RWPE2 (cell line): ENCODE data around the gene CCDC149.
A peak's percentile ranks its signal among the peaks of the same experiment; 100 is the strongest.

Experiments
- ATAC-seq: fragments of 200-7000 bp; cut with Tn5 transposase; 3 replicates; pipeline ENCODE4 v1.9.1; 2021; ENCODE audit warnings: low read depth
- DNase-seq: peaks from one replicate; pipeline ENCODE4 v3.0.0-alpha.2; 2020; ENCODE audit warnings: low spot score
- H3K27ac ChIP-seq: fragments of 450-650 bp; 2 replicates; pipeline ENCODE4 v1.5.1; 2017; ENCODE audit warnings: mild to moderate bottlenecking; ENCODE audit not compliant: poor library complexity, severe bottlenecking
- H3K27me3 ChIP-seq: fragments of 250-450 bp; sonication (Bioruptor Pico); 2 replicates; pipeline ENCODE4 v1.5.1; 2021; ENCODE audit warnings: mild to moderate bottlenecking, moderate library complexity; ENCODE audit not compliant: insufficient read depth, poor library complexity, severe bottlenecking
- H3K36me3 ChIP-seq: fragments of 250-450 bp; sonication (Bioruptor Pico); 2 replicates; pipeline ENCODE4 v1.5.1; 2020; ENCODE audit warnings: low read depth, mild to moderate bottlenecking, moderate library complexity
- H3K4me1 ChIP-seq: fragments of 250-450 bp; sonication (Bioruptor Pico); 2 replicates; pipeline ENCODE4 v1.5.1; 2021; ENCODE audit warnings: mild to moderate bottlenecking, moderate library complexity; ENCODE audit not compliant: insufficient read depth, poor library complexity, severe bottlenecking
- H3K4me3 ChIP-seq: fragments of 250-450 bp; sonication (Bioruptor Pico); 2 replicates; pipeline ENCODE4 v1.5.1; 2021; ENCODE audit warnings: mild to moderate bottlenecking, moderate library complexity; ENCODE audit not compliant: severe bottlenecking
- H3K9me3 ChIP-seq: fragments of 250-450 bp; sonication (Bioruptor Pico); 2 replicates; pipeline ENCODE4 v1.5.1; 2021; ENCODE audit warnings: mild to moderate bottlenecking, moderate library complexity; ENCODE audit not compliant: severe bottlenecking
- TF ChIP-seq, protein P1 (sequence below): fragments of 450-650 bp; IDR thresholded peaks from one replicate; pipeline ENCODE4 v1.5.1; 2017; ENCODE audit warnings: mild to moderate bottlenecking, moderate library complexity; ENCODE audit not compliant: poor library complexity, severe bottlenecking

The CCDC149 gene

DNA sequence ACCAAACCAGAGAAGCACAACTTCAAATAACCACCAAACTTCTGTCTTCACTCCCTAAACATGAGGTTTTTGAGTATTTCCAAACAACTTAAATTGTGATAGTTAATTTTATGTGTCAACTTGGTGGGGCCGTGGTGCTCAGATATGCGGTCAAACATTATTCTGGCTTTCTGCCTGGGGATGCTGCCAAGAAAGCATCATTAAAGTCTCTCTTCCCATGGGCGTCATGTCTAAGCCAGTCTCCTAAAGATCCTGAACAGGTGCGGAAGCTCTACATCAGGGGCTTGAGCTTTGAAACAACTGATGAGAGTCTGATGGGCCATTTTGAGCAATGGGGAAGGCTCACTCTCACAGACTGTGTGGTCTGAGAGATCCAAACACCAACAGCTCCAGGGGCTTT lies 141.6 kb downstream of the CCDC149 start:
- no peak for ATAC-seq
- Histone ChIP-seq H3K27me3 (no peaks in the 10 kb centered on the region), H3K4me1 (peaks cover 17% of the 10 kb centered on the region), H3K27ac (no peak overlapping the region), H3K36me3 (no peaks in the 10 kb centered on the region), H3K4me3 (no peak overlapping the region), H3K9me3 (no peaks in the 10 kb centered on the region)
- TF ChIP-seq, protein P1, sequence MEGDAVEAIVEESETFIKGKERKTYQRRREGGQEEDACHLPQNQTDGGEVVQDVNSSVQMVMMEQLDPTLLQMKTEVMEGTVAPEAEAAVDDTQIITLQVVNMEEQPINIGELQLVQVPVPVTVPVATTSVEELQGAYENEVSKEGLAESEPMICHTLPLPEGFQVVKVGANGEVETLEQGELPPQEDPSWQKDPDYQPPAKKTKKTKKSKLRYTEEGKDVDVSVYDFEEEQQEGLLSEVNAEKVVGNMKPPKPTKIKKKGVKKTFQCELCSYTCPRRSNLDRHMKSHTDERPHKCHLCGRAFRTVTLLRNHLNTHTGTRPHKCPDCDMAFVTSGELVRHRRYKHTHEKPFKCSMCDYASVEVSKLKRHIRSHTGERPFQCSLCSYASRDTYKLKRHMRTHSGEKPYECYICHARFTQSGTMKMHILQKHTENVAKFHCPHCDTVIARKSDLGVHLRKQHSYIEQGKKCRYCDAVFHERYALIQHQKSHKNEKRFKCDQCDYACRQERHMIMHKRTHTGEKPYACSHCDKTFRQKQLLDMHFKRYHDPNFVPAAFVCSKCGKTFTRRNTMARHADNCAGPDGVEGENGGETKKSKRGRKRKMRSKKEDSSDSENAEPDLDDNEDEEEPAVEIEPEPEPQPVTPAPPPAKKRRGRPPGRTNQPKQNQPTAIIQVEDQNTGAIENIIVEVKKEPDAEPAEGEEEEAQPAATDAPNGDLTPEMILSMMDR: no peak
- DNase-seq: no peak

DNA sequence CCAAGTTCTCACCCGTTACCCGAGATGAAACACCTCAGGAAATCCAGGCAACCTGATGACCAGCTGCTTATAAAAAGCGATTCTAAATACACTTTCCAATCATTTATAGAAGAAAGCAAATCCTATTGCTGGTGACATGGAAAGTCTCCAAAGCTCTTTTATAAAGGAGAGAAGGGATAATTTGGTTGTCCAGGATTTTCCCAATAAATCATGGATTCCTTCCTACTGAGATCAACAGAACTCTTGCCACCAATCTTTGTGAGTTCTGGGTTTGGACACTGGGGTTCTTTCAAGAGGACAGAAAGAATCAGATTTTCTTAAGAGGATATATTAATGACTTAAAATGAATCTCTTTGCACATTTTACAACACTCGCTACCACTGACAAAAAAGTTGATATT lies 142.2 kb downstream of the CCDC149 start:
- TF ChIP-seq, protein P1: no peak
- H3K36me3 ChIP-seq: no peaks in the 10 kb centered on the region
- ATAC-seq: no peak
- no peaks in the 10 kb centered on the region for H3K27me3 ChIP-seq
- no peak overlapping the region for H3K4me3 ChIP-seq
- H3K27ac ChIP-seq: peak overlapping the region; percentile 62
- peaks cover 17% of the 10 kb centered on the region for H3K4me1 ChIP-seq
- DNase-seq: no peak
- no peaks in the 10 kb centered on the region for H3K9me3 ChIP-seq

DNA sequence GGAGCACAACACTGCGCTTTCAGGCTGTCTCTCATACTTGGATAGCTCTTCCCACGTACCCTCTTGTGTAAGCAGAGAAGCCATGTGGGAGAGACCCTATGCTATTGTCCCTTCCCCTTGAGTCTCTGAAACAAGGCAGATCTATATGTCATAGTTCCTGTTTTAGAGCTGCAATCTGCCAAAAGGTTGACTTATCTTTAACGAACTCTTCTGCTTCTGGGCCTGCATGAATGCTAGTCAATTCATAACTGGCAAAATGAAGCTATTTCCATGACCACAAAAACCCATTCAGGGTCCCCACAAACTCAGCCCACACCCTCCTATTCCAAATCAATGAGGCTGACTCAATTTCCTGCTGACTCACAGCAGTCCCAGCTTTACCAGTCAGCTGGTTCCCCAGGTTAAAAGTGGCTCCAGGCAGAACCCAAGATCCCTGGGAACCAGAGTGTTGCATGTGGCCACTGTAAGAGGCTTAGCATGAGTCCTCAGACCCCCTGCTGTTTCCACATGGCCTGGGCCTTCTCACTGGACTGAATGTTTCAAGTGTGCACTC lies 142.7 kb downstream of the CCDC149 start:
- H3K4me1 ChIP-seq: peaks cover 17% of the 10 kb centered on the region
- no peaks in the 10 kb centered on the region for H3K9me3 ChIP-seq
- no peaks in the 10 kb centered on the region for H3K36me3 ChIP-seq
- H3K27me3 ChIP-seq: no peaks in the 10 kb centered on the region
- peak overlapping the region; percentile 62 for H3K27ac ChIP-seq
- ATAC-seq (peak; percentile 90), DNase-seq (no peak)
- H3K4me3 ChIP-seq: no peak overlapping the region
- TF ChIP-seq, protein P1: no peak

DNA sequence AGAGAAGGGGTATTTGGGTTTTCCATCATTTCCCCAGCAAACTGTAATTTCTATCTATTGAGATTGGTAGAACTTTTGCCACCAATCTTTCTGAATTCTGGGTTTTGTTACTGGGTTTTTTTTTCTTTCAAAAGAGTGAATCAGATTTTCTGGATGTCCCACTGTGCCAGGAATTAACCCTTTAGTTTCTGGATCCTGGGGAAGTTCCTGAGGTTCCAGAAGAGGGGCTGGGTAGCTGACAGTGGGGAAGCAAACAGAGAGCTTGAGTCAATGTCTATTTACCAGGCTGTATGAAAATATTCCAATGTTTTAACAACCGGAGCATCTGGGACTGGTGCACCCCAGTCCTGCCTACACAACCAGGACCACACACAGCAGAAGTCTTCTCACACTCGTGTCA lies 143.3 kb downstream of the CCDC149 start:
- no peaks in the 10 kb centered on the region for H3K9me3 ChIP-seq
- H3K36me3 ChIP-seq: no peaks in the 10 kb centered on the region
- TF ChIP-seq, protein P1: no peak
- H3K27ac ChIP-seq: peak overlapping the region; percentile 62
- no peak for DNase-seq
- no peak for ATAC-seq
- H3K4me3 ChIP-seq: no peak overlapping the region
- peaks cover 21% of the 10 kb centered on the region for H3K4me1 ChIP-seq
- no peaks in the 10 kb centered on the region for H3K27me3 ChIP-seq

DNA sequence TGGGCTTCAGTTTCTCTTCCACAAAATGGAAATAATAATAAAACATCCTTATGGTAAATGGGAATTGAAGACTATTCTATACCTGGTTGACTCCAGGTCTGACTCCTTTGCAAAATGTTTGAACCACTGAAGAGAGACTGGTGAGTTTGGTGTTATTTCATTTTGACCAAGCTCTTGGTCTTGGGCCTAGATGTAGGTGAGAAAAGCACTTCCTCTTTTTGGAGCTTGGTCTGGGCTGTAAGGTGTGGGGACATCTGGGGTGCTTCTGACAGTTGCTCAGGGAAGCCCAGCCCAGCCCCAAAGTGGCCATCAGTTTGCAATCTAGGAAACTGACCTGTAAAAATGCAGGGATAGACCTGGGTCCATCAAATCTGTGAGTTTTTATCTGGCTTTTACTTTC lies 144.2 kb downstream of the CCDC149 start:
- ATAC-seq: no peak
- TF ChIP-seq, protein P1: no peak
- Histone ChIP-seq H3K27ac (no peak overlapping the region), H3K9me3 (no peaks in the 10 kb centered on the region), H3K27me3 (no peaks in the 10 kb centered on the region), H3K4me3 (no peak overlapping the region), H3K36me3 (no peaks in the 10 kb centered on the region), H3K4me1 (peaks cover 26% of the 10 kb centered on the region)
- no peak for DNase-seq
